HepG2 (cell line): Measurements from ENCODE around the gene PCNA. TPM values are rescaled to one million over a fixed set of nuclear protein-coding genes. Genes with fewer than 3 reads are reported as not detected.

Experiments used
- ARID4A ChIP-seq: sonication (generic); formaldehyde crosslinking; IDR thresholded peaks from 2 replicates; pipeline ENCODE4 v1.5.0; 2020; ENCODE audit warnings: mild to moderate bottlenecking, missing genetic modification reagents, borderline replicate concordance
- FOXO4 ChIP-seq: sonication (generic); formaldehyde crosslinking; conservative IDR thresholded peaks from 2 replicates; pipeline ENCODE4 v1.8.1; 2023; ENCODE audit warnings: missing genetic modification reagents
- KDM1A ChIP-seq: IDR thresholded peaks from 2 replicates; pipeline ENCODE4 v1.6.1; 2016; ENCODE audit warnings: missing compliant biosample characterization
- MYNN ChIP-seq: sonication (generic); formaldehyde crosslinking; IDR thresholded peaks from 2 replicates; pipeline ENCODE4 v1.4.0; 2020; ENCODE audit warnings: mild to moderate bottlenecking, low read depth, missing genetic modification reagents
- PAWR ChIP-seq: sonication (generic); formaldehyde crosslinking; IDR thresholded peaks from 2 replicates; pipeline ENCODE4 v1.4.0; 2020; ENCODE audit warnings: missing genetic modification reagents, mild to moderate bottlenecking, borderline replicate concordance
- UBTF ChIP-seq: sonication (generic); formaldehyde crosslinking; IDR thresholded peaks from 2 replicates; pipeline ENCODE4 v1.4.0; 2020; ENCODE audit warnings: mild to moderate bottlenecking, missing genetic modification reagents
- ZBTB4 ChIP-seq: sonication (generic); formaldehyde crosslinking; IDR thresholded peaks from 2 replicates; pipeline ENCODE4 v1.4.0; 2020; ENCODE audit warnings: missing genetic modification reagents, mild to moderate bottlenecking, borderline replicate concordance
- ZFP1 ChIP-seq: IDR thresholded peaks from 2 replicates; pipeline ENCODE4 v1.6.1; 2016
- ZNF33B ChIP-seq: sonication (generic); formaldehyde crosslinking; IDR thresholded peaks from 2 replicates; pipeline ENCODE4 v1.5.1; 2020; ENCODE audit warnings: mild to moderate bottlenecking, missing genetic modification reagents
- ZNF414 ChIP-seq: sonication (generic); formaldehyde crosslinking; IDR thresholded peaks from 2 replicates; pipeline ENCODE4 v1.5.0; 2020; ENCODE audit warnings: missing genetic modification reagents
- ZNF512B ChIP-seq: sonication (generic); formaldehyde crosslinking; IDR thresholded peaks from 2 replicates; pipeline ENCODE4 v1.5.1; 2020; ENCODE audit warnings: missing genetic modification reagents, mild to moderate bottlenecking, borderline replicate concordance
- ZNF781 ChIP-seq: sonication (generic); formaldehyde crosslinking; IDR thresholded peaks from 2 replicates; pipeline ENCODE4 v1.5.1; 2020; ENCODE audit warnings: borderline replicate concordance, mild to moderate bottlenecking, missing genetic modification reagents; ENCODE audit errors: not compliant biosample characterization
- polyA plus RNA-seq, 8 experiments: library from polyadenylated mRNA; depleted of rRNA in 3 of 8; stranded (reverse) in 7 of 8; unstranded in 1 of 8; fragments of >200 nt; fragmentation: Illumina TruSeq in 4 of 8; extraction: Trizol in 4 of 8; gene quantifications; 2 replicates each; pipeline versions ENCODE4 v1.2.1 to v1.2.3, GENCODE V29; 2011 to 2016; ENCODE audit warnings: low read depth in 4 of 8, missing spikeins in 1 of 8, mixed read lengths in 1 of 8; ENCODE audit not compliant: insufficient read depth in 1 of 8
- total RNA-seq, 5 experiments: library from RNA; depleted of rRNA; stranded (reverse); fragments of >200 nt; fragmentation: Illumina TruSeq; extraction: Trizol; gene quantifications; 2 replicates each; pipeline ENCODE4 v1.2.3, GENCODE V29; 2016; ENCODE audit warnings: low read depth in 1 of 5

PCNA gene
- total and polyA plus RNA-seq, 2 of the 13 experiments (the other 11 are each of a cell fraction or from before 2014, with no cell fraction given): 229 to 655 TPM

- no peak for TF ChIP-seq ZBTB4 (CRISPR knock-in tag)
- TF ChIP-seq UBTF (CRISPR knock-in tag): no peak
- TF ChIP-seq PAWR (CRISPR knock-in tag): no peak
- TF ChIP-seq ARID4A (CRISPR knock-in tag): peak; percentile 24; the same call in 1 of the 2 replicates
- no peak for TF ChIP-seq ZFP1 (CRISPR knock-in tag)
- no peak for TF ChIP-seq MYNN (CRISPR knock-in tag)
- no peak for TF ChIP-seq KDM1A
- TF ChIP-seq FOXO4 (CRISPR knock-in tag): no peak
- TF ChIP-seq ZNF33B (CRISPR knock-in tag): no peak
- TF ChIP-seq ZNF781 (CRISPR knock-in tag): no peak
- no peak for TF ChIP-seq ZNF512B (CRISPR knock-in tag)
- TF ChIP-seq ZNF414 (CRISPR knock-in tag): no peak
These were observed 37.1 kb upstream of the PCNA start (continued) for GRCh38 chr20:5156675-5157448.
